HG02885 (cell line): ENCODE data around the gene OR6C65.

Experiments
- ATAC-seq: cut with Tn5 transposase; IDR thresholded peaks from one replicate; pipeline ENCODE4 v1.9.1; 2021; ENCODE audit warnings: mild to moderate bottlenecking; ENCODE audit not compliant: unreplicated experiment, poor library complexity

OR6C65 gene

DNA sequence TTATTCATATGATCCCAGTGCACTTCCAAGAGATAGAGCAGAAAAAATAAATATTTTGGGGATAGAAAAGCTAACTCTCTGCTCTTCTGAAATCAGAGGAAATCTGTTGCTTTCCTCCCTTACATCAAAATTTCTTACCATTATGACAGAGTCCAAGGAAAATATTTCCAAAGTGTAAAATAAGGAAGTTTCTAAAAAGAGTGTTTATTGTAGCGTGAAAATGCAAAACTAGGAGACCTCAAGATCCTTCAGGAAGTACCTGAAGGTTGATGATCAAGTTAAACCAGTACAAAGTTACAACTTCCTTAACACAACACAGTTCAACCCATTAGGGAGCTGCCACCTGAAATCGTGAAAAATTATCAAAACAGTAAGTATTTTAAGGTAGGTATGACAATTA is 43.4 kb downstream of the OR6C65 start, which contains the start of gene OR6C2:
TSS of gene OR6C2 (plus strand) at position 301 of the 400 bp plus-strand sequence. CDS start 8,138 bp downstream, outside the sequence.
- ATAC-seq: no peak

DNA sequence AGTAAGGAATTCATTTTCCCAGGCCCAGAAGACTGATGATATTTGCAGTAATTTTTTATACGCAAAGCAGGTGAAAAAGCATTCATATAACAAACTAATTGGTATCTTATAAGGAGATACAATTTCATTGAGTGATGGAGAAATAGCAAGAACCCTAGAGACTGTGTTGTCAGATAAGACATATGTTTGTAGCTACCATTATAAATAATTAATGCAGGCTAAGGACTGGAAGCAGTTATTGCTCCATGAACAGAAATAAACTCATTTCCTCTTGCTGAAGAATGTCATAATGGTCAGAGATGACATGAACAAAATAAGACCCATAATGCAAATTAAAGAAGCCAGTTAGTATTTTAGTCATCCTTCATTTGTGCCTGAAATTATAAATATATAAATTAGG is 45.0 kb downstream of the OR6C65 start:
- no peak for ATAC-seq

DNA sequence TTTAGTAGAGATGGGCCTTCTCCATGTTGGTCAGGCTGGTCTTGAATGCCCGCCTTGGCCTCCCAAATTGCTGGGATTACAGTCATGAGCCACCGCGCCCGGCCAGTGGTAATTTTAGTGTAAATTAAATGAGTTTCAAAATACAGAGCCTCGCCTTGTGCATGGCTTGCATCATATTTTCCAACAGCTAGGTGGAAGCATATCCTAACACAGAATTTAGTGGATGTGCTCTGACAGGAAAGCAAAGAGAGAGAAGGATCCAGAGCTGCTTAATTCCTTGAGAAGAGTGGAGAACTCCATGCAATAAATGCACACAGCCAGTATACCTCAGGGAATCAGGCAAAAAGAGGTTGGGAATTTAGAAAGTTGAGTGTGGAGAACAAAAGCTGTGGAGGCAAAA is 46.0 kb downstream of the OR6C65 start:
- ATAC-seq: no peak

DNA sequence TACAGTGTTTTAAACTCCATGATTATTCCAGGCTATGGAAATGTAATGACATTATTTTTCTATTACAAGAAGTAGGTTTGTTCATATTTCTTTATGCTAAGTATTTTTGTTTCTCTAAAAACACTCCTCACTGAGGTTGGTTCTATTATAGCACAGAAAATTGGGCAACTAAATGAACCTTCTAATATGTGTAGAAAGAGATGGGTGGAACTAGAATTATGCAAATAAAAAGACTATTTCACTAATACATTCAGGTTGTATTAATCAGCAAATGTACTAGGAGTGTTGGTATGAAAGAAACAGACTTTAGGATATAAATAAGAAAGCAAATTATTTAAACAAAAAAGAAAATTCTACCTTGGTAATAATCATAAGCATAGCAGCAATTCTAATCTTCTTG is 48.5 kb downstream of the OR6C65 start:
- ATAC-seq: no peak
